K562 (cell line): ENCODE results near the gene ZNF629. TPM values are rescaled to one million over a fixed set of nuclear protein-coding genes. Genes with fewer than 3 reads are reported as not detected.
A peak's percentile ranks its signal among the peaks of the same experiment; 100 is the strongest.

Experiments used
- CXXC5 ChIP-seq: fragments of 250-450 bp; sonication (Bioruptor Pico); IDR thresholded peaks from 2 replicates; pipeline ENCODE4 v1.8.0; 2022; ENCODE audit warnings: inconsistent platforms, mild to moderate bottlenecking, moderate library complexity
- ESRRA ChIP-seq: fragments of 450-650 bp; IDR thresholded peaks from 2 replicates; pipeline ENCODE4 v1.6.1; 2014; ENCODE audit warnings: low read depth, mild to moderate bottlenecking, moderate library complexity, borderline replicate concordance
- EWSR1 ChIP-seq: fragments of 450-650 bp; IDR thresholded peaks from 2 replicates; pipeline ENCODE4 v1.6.1; 2018; ENCODE audit warnings: borderline replicate concordance, mild to moderate bottlenecking, low read depth, moderate library complexity; ENCODE audit not compliant: partially characterized antibody
- GTF2B ChIP-seq: IDR thresholded peaks from 2 replicates; pipeline ENCODE4 v1.6.1; 2011; ENCODE audit not compliant: insufficient read length; ENCODE audit errors: extremely low read depth
- ID3 ChIP-seq, 2 experiments: fragments of 250-450 bp in 1 of 2; fragments of 450-650 bp in 1 of 2; sonication (Bioruptor Pico) in 1 of 2; IDR thresholded peaks; 2 replicates each; pipeline versions ENCODE4 v1.6.1 to v1.8.0; 2016 to 2021; ENCODE audit warnings: mild to moderate bottlenecking in 2 of 2, moderate library complexity in 2 of 2, missing compliant biosample characterization in 1 of 2, missing genetic modification characterization in 1 of 2
- KLF6 ChIP-seq: fragments of 250-450 bp; sonication (Bioruptor Pico); IDR thresholded peaks from 2 replicates; pipeline ENCODE4 v1.4.0; 2020; ENCODE audit warnings: mild to moderate bottlenecking, moderate library complexity, borderline replicate concordance
- NFE2 ChIP-seq: IDR thresholded peaks from 2 replicates; pipeline ENCODE4 v1.6.1; 2014; ENCODE audit warnings: antibody characterized with exemption, low read depth
- NR4A1 ChIP-seq, 2 experiments: fragments of 250-450 bp in 1 of 2; fragments of 450-650 bp in 1 of 2; sonication (Bioruptor Pico) in 1 of 2; IDR thresholded peaks; 2 replicates each; pipeline versions ENCODE4 v1.4.0 to v1.6.1; 2016 to 2020; ENCODE audit warnings: mild to moderate bottlenecking in 2 of 2, missing compliant biosample characterization in 1 of 2, missing genetic modification characterization in 1 of 2, moderate library complexity in 1 of 2
- POLR2B ChIP-seq: fragments of 450-650 bp; IDR thresholded peaks from 2 replicates; pipeline ENCODE4 v1.6.1; 2018; ENCODE audit warnings: low read depth; ENCODE audit not compliant: partially characterized antibody
- SAFB2 ChIP-seq: fragments of 200-400 bp; formaldehyde crosslinking; IDR thresholded peaks from 2 replicates; pipeline ENCODE4 v1.6.1; 2018; ENCODE audit warnings: borderline replicate concordance, low read length, low read depth, moderate library complexity; ENCODE audit not compliant: severe bottlenecking
- SMARCA5 ChIP-seq: fragments of 450-650 bp; IDR thresholded peaks from 2 replicates; pipeline ENCODE4 v1.6.1; 2016
- SP1 ChIP-seq: sonication (generic); formaldehyde crosslinking; IDR thresholded peaks from 2 replicates; pipeline ENCODE4 v1.8.1; 2022; ENCODE audit warnings: mild to moderate bottlenecking, missing genetic modification reagents
- ZNF316 ChIP-seq: fragments of 450-650 bp; IDR thresholded peaks from 2 replicates; pipeline ENCODE4 v1.6.1; 2016
- ZNF609 ChIP-seq: sonication (generic); formaldehyde crosslinking; IDR thresholded peaks from 2 replicates; pipeline ENCODE4 v1.8.1; 2023; ENCODE audit warnings: missing genetic modification reagents, mild to moderate bottlenecking, borderline replicate concordance
- ZNF655 ChIP-seq: fragments of 250-450 bp; sonication (Bioruptor Pico); IDR thresholded peaks from 2 replicates; pipeline ENCODE4 v1.5.0; 2021
- polyA plus RNA-seq, 8 experiments: library from polyadenylated mRNA; depleted of rRNA in 4 of 8; stranded (reverse) in 5 of 8; unstranded in 3 of 8; fragments of >200 nt; fragmentation: Nextera tagmentation in 2 of 8; fragmentation: Illumina TruSeq in 1 of 8; extraction: Ambion mirVana in 2 of 8; extraction: Trizol in 1 of 8; gene quantifications; 2 replicates each; pipeline versions ENCODE4 v1.2.1 to v1.2.3, GENCODE V29; 2011 to 2014; ENCODE audit warnings: inconsistent platforms in 1 of 8, missing spikeins in 1 of 8
- total RNA-seq, 7 experiments: library from RNA; depleted of rRNA in 6 of 7; stranded (reverse); fragments of >200 nt in 6 of 7; fragmentation: Illumina TruSeq in 2 of 7; extraction: Trizol in 2 of 7; gene quantifications; 2 replicates each; pipeline versions ENCODE4 v1.2.1 to v1.2.3, GENCODE V29; 2011 to 2021; ENCODE audit warnings: low replicate concordance in 1 of 7

Gene ZNF629
- total and polyA plus RNA-seq, 9 of the 15 experiments (the other 6 are each of a cell fraction or from before 2014, with no cell fraction given), result 0.44 to 18.8 (median 7.4) TPM

- TF ChIP-seq ZNF655 (no peak), GTF2B (no peak), SAFB2 (no peak), NFE2 (no peak), KLF6 (CRISPR knock-in tag) (no peak), ESRRA (peak; percentile 75), ID3 (CRISPR knock-in tag; IDR thresholded peaks at IDR 0.05) (no peak), ID3 (tag; IDR thresholded peaks at IDR 0.05) (0 out of 2 replicates have a peak, but pooled peaks have one; percentile 59), EWSR1 (no peak), CXXC5 (CRISPR knock-in tag) (peak; percentile 49), SMARCA5 (no peak), POLR2B (no peak), SP1 (CRISPR knock-in tag) (peak; percentile 65), ZNF609 (CRISPR knock-in tag) (0 out of 2 replicates have a peak, but pooled peaks have one; percentile 28), ZNF316 (no peak), NR4A1 (CRISPR knock-in tag; IDR thresholded peaks at IDR 0.05) (no peak), NR4A1 (tag; IDR thresholded peaks at IDR 0.05) (peak; percentile 65; the same call in 1 of the 2 replicates)
Observed at GRCh38 chr16:30786936-30787612, at the start of gene ZNF629 (continued).
